ENCODE measurements around the gene ZNF544. TPM values are rescaled to one million over a fixed set of nuclear protein-coding genes. Genes with fewer than 3 reads are reported as not detected.

ZNF544 gene
- total RNA-seq, 3 donors from 2014 or later = 12.1 to 30.5 (median 27.6) TPM

DNA sequence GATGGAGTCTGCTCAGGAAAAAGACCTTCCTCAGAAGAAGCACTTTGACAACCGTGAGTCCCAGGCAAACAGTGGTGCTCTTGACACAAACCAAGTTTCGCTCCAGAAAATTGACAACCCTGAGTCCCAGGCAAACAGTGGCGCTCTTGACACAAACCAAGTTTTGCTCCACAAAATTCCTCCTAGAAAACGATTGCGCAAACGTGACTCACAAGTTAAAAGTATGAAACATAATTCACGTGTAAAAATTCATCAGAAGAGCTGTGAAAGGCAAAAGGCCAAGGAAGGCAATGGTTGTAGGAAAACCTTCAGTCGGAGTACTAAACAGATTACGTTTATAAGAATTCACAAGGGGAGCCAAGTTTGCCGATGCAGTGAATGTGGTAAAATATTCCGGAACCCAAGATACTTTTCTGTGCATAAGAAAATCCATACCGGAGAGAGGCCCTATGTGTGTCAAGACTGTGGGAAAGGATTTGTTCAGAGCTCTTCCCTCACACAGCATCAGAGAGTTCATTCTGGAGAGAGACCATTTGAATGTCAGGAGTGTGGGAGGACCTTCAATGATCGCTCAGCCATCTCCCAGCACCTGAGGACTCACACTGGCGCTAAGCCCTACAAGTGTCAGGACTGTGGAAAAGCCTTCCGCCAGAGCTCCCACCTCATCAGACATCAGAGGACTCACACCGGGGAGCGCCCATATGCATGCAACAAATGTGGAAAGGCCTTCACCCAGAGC, 16.2 kb upstream of the ZNF544 start:
- TF ChIP-seq, protein P1, sequence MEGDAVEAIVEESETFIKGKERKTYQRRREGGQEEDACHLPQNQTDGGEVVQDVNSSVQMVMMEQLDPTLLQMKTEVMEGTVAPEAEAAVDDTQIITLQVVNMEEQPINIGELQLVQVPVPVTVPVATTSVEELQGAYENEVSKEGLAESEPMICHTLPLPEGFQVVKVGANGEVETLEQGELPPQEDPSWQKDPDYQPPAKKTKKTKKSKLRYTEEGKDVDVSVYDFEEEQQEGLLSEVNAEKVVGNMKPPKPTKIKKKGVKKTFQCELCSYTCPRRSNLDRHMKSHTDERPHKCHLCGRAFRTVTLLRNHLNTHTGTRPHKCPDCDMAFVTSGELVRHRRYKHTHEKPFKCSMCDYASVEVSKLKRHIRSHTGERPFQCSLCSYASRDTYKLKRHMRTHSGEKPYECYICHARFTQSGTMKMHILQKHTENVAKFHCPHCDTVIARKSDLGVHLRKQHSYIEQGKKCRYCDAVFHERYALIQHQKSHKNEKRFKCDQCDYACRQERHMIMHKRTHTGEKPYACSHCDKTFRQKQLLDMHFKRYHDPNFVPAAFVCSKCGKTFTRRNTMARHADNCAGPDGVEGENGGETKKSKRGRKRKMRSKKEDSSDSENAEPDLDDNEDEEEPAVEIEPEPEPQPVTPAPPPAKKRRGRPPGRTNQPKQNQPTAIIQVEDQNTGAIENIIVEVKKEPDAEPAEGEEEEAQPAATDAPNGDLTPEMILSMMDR (IDR thresholded peaks at IDR 0.05) = no peak

DNA sequence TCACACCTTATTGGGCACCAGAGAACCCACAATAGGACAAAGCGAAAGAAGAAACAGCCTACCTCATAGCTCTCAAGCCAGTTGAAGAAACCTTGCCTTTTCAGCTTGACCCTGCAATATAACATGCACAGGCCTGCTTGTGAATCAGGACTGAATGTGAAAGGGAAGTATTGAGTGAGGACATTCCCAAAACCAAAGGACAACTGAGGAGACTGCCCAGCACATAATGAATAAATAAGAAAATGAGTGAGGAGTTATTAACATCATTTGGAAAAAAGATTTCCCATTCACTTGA, 15.7 kb upstream of the ZNF544 start:
- H3K9me3 ChIP-seq = peaks cover 100% of the 10 kb centered on the region
- no peak for DNase-seq
- no peaks in the 10 kb centered on the region for H3K4me1 ChIP-seq (ENCODE audit: low read depth)
- H3K4me3 ChIP-seq = no peak overlapping the region
- no peak for ATAC-seq
- intact Hi-C loops (cut with DNase I, micrococcal nuclease) = no loop called here
- TF ChIP-seq, protein P1 (IDR thresholded peaks at IDR 0.05) = no peak
- H3K36me3 ChIP-seq (ENCODE audit: low read depth) = peaks cover 42% of the 10 kb centered on the region

More for the DNA sequence above, 16.2 kb upstream of the ZNF544 start:
- ATAC-seq (no peak), DNase-seq (no peak)
- Histone ChIP-seq H3K36me3 (ENCODE audit: low read depth) (peaks cover 48% of the 10 kb centered on the region), H3K4me1 (ENCODE audit: low read depth) (no peaks in the 10 kb centered on the region), H3K4me3 (no peak overlapping the region), H3K9me3 (peaks cover 100% of the 10 kb centered on the region)
- intact Hi-C loops (cut with DNase I, micrococcal nuclease) = no loop called here

DNA sequence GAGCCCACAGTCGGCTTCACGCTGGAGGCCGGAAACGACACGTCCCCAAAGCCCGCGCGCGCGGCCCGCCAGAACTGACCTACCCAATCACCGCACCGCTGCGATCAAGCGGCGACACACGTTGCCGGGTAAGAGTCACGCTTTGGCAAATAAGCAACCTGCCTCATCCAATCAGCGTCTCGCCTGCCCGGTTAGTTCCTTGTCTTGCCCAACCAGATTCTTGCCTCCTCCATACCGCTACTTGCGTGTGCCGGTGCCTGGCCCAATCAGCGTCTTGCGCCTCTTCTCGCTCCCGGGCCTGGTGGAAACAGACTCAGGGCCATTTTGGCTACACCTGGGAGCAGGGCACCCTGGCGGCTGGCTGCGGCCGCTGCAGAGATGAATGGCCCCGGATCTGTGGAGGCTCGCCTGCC, 11.6 kb upstream of the ZNF544 start:
- Histone ChIP-seq H3K9me3 (peaks cover 92% of the 10 kb centered on the region), H3K4me1 (ENCODE audit: low read depth) (no peaks in the 10 kb centered on the region), H3K4me3 (no peak overlapping the region), H3K36me3 (ENCODE audit: low read depth) (peaks cover 9% of the 10 kb centered on the region)
- ATAC-seq (no peak), DNase-seq (no peak)
- intact Hi-C loops (cut with DNase I, micrococcal nuclease) = no loop called here
- TF ChIP-seq, protein P1 (IDR thresholded peaks at IDR 0.05) = no peak

DNA sequence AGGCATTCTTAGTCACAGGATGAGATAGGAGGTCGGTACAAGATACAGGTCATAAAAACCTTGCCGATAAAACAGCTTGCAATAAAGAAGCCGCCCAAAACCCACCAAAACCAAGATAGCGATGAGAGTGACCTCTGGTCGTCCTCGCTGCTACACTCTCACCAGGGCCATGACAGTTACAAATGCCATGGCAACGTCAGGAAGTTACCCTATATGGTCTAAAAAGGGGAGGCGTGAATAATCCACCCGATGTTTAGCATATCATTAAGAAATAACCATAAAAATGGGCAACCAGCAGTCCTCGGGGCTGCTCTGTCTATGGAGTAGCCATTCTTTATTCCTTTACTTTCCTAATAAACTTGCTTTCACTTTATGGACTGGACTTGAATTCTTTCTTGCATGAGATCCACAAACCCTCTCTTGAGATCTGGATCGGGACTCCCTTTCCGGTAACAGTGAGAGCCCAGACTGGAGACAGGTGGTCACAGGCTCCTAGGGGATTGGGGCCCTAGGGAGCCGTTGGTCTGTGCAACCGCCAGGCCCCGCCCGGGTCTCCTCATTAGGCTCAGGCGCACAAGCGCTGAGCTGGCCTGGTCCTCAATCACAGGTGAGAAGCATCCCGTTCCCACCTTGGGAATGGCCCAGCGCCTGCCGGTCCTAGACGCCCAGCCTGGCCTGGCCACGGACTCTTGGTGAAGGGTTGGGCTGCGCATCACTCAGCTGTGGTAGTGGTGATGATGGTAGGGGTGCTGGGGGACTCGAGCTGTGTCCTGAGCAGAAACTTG, 10.9 kb upstream of the ZNF544 start:
- intact Hi-C loops (cut with DNase I, micrococcal nuclease) = no loop called here
- TF ChIP-seq, protein P1 (IDR thresholded peaks at IDR 0.05) = no peak
- Histone ChIP-seq H3K36me3 (ENCODE audit: low read depth) (peaks cover 1% of the 10 kb centered on the region), H3K9me3 (peaks cover 91% of the 10 kb centered on the region), H3K4me3 (no peak overlapping the region), H3K4me1 (ENCODE audit: low read depth) (no peaks in the 10 kb centered on the region)
- ATAC-seq = no peak
- DNase-seq = no peak

DNA sequence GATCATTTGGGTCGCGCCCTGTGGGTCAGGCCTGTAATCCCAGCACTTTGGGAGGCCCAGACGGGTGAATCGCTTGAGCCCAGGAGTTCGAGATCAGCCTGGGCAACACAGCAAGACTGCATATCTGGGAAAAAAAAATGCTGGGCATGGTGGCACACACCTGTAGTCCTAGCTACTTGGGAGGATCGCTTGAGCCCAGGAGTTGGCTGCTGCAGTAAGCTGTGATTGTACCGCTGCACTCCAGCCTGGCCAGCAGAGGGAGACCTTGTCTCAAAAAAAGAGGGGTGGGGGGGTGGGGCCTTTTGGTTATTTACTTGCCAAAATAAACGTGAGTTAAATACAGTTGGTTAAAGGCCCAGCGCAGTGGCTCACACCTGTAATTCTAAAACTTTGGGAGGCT, 9.8 kb upstream of the ZNF544 start:
- Histone ChIP-seq H3K4me1 (ENCODE audit: low read depth) (no peaks in the 10 kb centered on the region), H3K36me3 (ENCODE audit: low read depth) (no peaks in the 10 kb centered on the region), H3K9me3 (peaks cover 90% of the 10 kb centered on the region), H3K4me3 (no peak overlapping the region)
- ATAC-seq (peak; percentile 32), DNase-seq (no peak)
- TF ChIP-seq, protein P1 (IDR thresholded peaks at IDR 0.05) = no peak
- intact Hi-C loops (cut with DNase I, micrococcal nuclease) = no loop called here

Measured in mucosa of descending colon (tissue), 3 donors.